SK-N-SH (cell line): ENCODE measurements around the gene SNRNP27.

Source experiments
- CTCF ChIP-seq: fragments of 200-600 bp; sonication (generic); IDR thresholded peaks from 2 replicates; pipeline ENCODE4 v1.6.1; 2017; ENCODE audit warnings: antibody characterized with exemption, mild to moderate bottlenecking, moderate library complexity
- EP300 ChIP-seq, 2 experiments: IDR thresholded peaks; 2 replicates each; pipeline versions ENCODE4 v1.4.0 to v1.6.1; 2012; ENCODE audit warnings: borderline replicate concordance in 1 of 2, low read depth in 1 of 2, low read length in 1 of 2
- GABPA ChIP-seq: IDR thresholded peaks from 2 replicates; pipeline ENCODE4 v1.4.0; 2012; ENCODE audit warnings: low read depth, mild to moderate bottlenecking
- MXI1 ChIP-seq: IDR thresholded peaks from 2 replicates; pipeline ENCODE4 v1.6.1; 2012; ENCODE audit warnings: mild to moderate bottlenecking, low read depth, low read length, improper control_type of control experiment
- NRF1 ChIP-seq: IDR thresholded peaks from 2 replicates; pipeline ENCODE4 v1.6.1; 2012; ENCODE audit warnings: low read depth, mild to moderate bottlenecking, low read length
- RAD21 ChIP-seq: IDR thresholded peaks from 2 replicates; pipeline ENCODE4 v1.6.1; 2012; ENCODE audit warnings: mild to moderate bottlenecking, low read length
- SMC3 ChIP-seq: IDR thresholded peaks from 2 replicates; pipeline ENCODE4 v1.6.1; 2012; ENCODE audit warnings: low read depth, low read length, improper control_type of control experiment
- TAF1 ChIP-seq: IDR thresholded peaks from 2 replicates; pipeline ENCODE4 v1.6.1; 2012; ENCODE audit warnings: low read depth, mild to moderate bottlenecking, low read length, moderate library complexity, borderline replicate concordance
- YY1 ChIP-seq: IDR thresholded peaks from 2 replicates; pipeline ENCODE4 v1.4.0; 2012; ENCODE audit warnings: low read depth, mild to moderate bottlenecking
- TF ChIP-seq, protein P1 (sequence below): fragments of 150-350 bp; IDR thresholded peaks from 2 replicates; pipeline ENCODE4 v1.6.1; 2017; ENCODE audit warnings: antibody characterized with exemption, low read length, low read depth, borderline replicate concordance
- TF ChIP-seq, protein P2 (sequence below): IDR thresholded peaks from 2 replicates; pipeline ENCODE4 v1.4.0; 2012; ENCODE audit warnings: low read depth, borderline replicate concordance

GRCh38 chr2:69933254-69933828, 39.6 kb downstream of the SNRNP27 start:
- no peak for TF ChIP-seq CTCF
- TF ChIP-seq, protein P1, sequence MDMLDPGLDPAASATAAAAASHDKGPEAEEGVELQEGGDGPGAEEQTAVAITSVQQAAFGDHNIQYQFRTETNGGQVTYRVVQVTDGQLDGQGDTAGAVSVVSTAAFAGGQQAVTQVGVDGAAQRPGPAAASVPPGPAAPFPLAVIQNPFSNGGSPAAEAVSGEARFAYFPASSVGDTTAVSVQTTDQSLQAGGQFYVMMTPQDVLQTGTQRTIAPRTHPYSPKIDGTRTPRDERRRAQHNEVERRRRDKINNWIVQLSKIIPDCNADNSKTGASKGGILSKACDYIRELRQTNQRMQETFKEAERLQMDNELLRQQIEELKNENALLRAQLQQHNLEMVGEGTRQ: no peak
- no peak for TF ChIP-seq TAF1
- no peak for TF ChIP-seq SMC3
- TF ChIP-seq, protein P2, sequence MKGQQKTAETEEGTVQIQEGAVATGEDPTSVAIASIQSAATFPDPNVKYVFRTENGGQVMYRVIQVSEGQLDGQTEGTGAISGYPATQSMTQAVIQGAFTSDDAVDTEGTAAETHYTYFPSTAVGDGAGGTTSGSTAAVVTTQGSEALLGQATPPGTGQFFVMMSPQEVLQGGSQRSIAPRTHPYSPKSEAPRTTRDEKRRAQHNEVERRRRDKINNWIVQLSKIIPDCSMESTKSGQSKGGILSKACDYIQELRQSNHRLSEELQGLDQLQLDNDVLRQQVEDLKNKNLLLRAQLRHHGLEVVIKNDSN: no peak
- TF ChIP-seq GABPA: no peak
- TF ChIP-seq RAD21: no peak
- TF ChIP-seq MXI1: no peak
- no peak for TF ChIP-seq YY1
- no peak for TF ChIP-seq NRF1
- TF ChIP-seq EP300 (IDR thresholded peaks at IDR 0.05; ENCODE audit: borderline replicate concordance in 1 of 2, low read depth in 1 of 2, low read length in 1 of 2): no peak
